Measurements from ENCODE around the gene PPFIBP1. TPM values are rescaled to one million over a fixed set of nuclear protein-coding genes. Genes with fewer than 3 reads are reported as not detected.
A peak's percentile ranks its signal among the peaks of the same experiment; 100 is the strongest.

Gene PPFIBP1
- total and polyA plus RNA-seq, 9 of the 15 experiments (the other 6 are each of a cell fraction or from before 2014, with no cell fraction given), result 0.46 to 3.5 (median 1.8) TPM

GRCh38 chr12:27703720-27704452 lies 179.9 kb downstream of the PPFIBP1 start (continued):
- peak; percentile 41; the same call in 1 of the 2 replicates for TF ChIP-seq REST (IDR thresholded peaks at IDR 0.05; ENCODE audit: borderline replicate concordance)
- TF ChIP-seq REST (CRISPR knock-in tag; IDR thresholded peaks at IDR 0.05; ENCODE audit: low read depth), result no peak
- no peak for TF ChIP-seq ZNF184 (CRISPR knock-in tag; IDR thresholded peaks at IDR 0.05)
- TF ChIP-seq FOXA3 (CRISPR knock-in tag; conservative IDR thresholded peaks at IDR 0.05 in 1 of 2, IDR thresholded peaks at IDR 0.05 in 1 of 2), result no peak
- TF ChIP-seq SRSF9 (IDR thresholded peaks at IDR 0.05; ENCODE audit: borderline replicate concordance, low read depth, low read length), result no peak
- no peak for TF ChIP-seq SNAPC5 (CRISPR knock-in tag; IDR thresholded peaks at IDR 0.05)
- TF ChIP-seq BRD4 (IDR thresholded peaks at IDR 0.05), result no peak
- TF ChIP-seq KLF16 (IDR thresholded peaks at IDR 0.05), result peak; percentile 60; the same call in 1 of the 2 replicates
- no peak for TF ChIP-seq ZNF143 (CRISPR knock-in tag; IDR thresholded peaks at IDR 0.05)
- no peak for TF ChIP-seq CCNT2 (IDR thresholded peaks at IDR 0.05; ENCODE audit: borderline replicate concordance, extremely low read depth, insufficient read length, low read depth, low read length)
- TF ChIP-seq SMARCB1 (IDR thresholded peaks at IDR 0.05; ENCODE audit: insufficient read length, low read depth), result no peak
- peak; percentile 78 to 80 for TF ChIP-seq RAD21 (CRISPR knock-in tag; conservative IDR thresholded peaks at IDR 0.05 in 1 of 2, IDR thresholded peaks at IDR 0.05 in 1 of 2)
- TF ChIP-seq MXI1 (IDR thresholded peaks at IDR 0.05; ENCODE audit: low read depth, low read length), result no peak
- no peak for TF ChIP-seq KAT2B (IDR thresholded peaks at IDR 0.05; ENCODE audit: low read depth, low read length)
- no peak for TF ChIP-seq ZNF224 (CRISPR knock-in tag; IDR thresholded peaks at IDR 0.05)
- no peak for TF ChIP-seq NR4A1 (CRISPR knock-in tag; IDR thresholded peaks at IDR 0.05)
- TF ChIP-seq NR4A1 (tag; IDR thresholded peaks at IDR 0.05), result 0 out of 2 replicates have a peak, but pooled peaks have one; percentile 21

Data from K562 (cell line).